Measurements from ENCODE around the gene E4F1. TPM values are rescaled to one million over a fixed set of nuclear protein-coding genes. Genes with fewer than 3 reads are reported as not detected.

Gene E4F1
- total RNA-seq, 2 experiments from 2014 or later, result 26.3 to 29.4 TPM

GRCh38 chr16:2181952-2182351, 41.4 kb upstream of the E4F1 start:
- Mint-ChIP-seq H3K4me3 (no peak overlapping the region), H3K9me3 (no peaks in the 10 kb centered on the region), H3K27me3 (no peaks in the 10 kb centered on the region), H3K36me3 (ENCODE audit: low read depth) (peaks cover 4% of the 10 kb centered on the region), H3K27ac (no peak overlapping the region), H3K4me1 (no peaks in the 10 kb centered on the region)
- no peak for DNase-seq
- ChIA-PET CTCF (no interaction called here), POLR2A (interaction anchor here (0.9 kb wide), 1 partner anchor 27 kb away, joined by 4 read pairs; no protein-coding TSS in a partner anchor)

DNA sequence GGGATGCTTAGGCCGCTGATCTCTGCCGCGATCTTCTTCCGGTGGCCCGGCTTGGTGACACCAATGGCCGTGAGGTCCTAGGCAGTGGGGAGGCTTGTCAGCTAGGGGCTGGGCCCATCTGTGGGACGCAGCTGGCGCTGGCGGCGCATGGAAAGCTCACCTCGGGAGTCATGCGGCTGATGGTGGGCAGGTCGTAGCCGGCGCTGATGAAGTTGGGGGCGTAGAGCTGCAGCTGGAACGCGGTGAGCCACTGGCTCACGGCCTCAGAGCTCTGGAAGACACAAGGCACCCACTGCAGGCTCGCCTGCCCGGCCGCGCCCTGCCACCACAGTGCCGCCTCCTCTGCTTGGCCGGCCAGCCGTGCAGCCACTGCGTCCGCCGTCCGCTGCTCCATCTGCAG, 39.7 kb upstream of the E4F1 start:
- ChIA-PET POLR2A (no interaction called here), CTCF (no interaction called here)
- DNase-seq, result no peak
- H3K4me1 Mint-ChIP-seq, result no peaks in the 10 kb centered on the region
- no peak overlapping the region for H3K4me3 Mint-ChIP-seq
- no peak overlapping the region for H3K27ac Mint-ChIP-seq
- H3K9me3 Mint-ChIP-seq, result no peaks in the 10 kb centered on the region
- no peaks in the 10 kb centered on the region for H3K27me3 Mint-ChIP-seq
- H3K36me3 Mint-ChIP-seq (ENCODE audit: low read depth), result no peaks in the 10 kb centered on the region

DNA sequence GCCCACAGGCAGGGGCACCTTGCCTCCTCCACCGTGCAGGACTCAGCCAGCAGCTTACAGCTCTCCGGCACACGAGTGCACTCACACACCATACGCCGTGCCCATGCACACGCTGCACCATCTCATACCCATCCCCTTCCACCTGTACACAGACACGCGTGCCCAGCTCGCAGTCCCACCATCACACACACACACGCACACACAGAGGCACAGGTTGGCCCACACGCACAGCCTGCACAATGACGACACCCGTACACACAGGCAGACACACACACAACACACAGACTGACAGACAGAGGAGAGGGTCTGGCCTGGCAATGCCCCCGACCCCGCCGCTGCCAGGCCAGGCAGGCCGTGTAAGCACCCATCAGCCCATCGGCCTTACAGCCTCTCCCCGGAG, 39.0 kb upstream of the E4F1 start:
- H3K4me1 Mint-ChIP-seq, result no peaks in the 10 kb centered on the region
- H3K27ac Mint-ChIP-seq, result no peak overlapping the region
- DNase-seq, result no peak
- ChIA-PET CTCF (no interaction called here), POLR2A (no interaction called here)
- no peaks in the 10 kb centered on the region for H3K36me3 Mint-ChIP-seq (ENCODE audit: low read depth)
- no peaks in the 10 kb centered on the region for H3K27me3 Mint-ChIP-seq
- no peaks in the 10 kb centered on the region for H3K9me3 Mint-ChIP-seq
- H3K4me3 Mint-ChIP-seq, result no peak overlapping the region

DNA sequence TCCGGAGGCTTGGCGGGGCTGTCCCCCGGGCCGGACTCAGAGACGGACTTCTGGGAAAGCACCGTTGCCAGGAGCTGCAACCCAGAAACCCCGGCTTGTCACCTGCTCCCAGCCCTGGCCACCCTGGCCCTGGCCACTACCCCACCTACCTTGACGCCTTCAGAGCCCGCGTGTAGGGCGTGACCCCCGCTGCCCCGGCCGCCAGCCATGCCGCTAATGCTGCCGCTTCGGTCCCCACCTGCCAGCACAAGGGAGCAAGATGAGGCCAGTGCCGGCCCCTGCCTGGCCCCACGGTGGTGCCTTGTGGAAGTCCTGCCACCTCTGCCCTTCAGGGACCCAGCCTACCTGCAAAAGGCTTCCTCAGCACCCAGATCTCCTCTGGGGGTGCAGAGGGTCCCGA, 38.4 kb upstream of the E4F1 start:
- Mint-ChIP-seq H3K4me1 (no peaks in the 10 kb centered on the region), H3K36me3 (ENCODE audit: low read depth) (no peaks in the 10 kb centered on the region), H3K27me3 (no peaks in the 10 kb centered on the region), H3K27ac (no peak overlapping the region), H3K4me3 (no peak overlapping the region), H3K9me3 (no peaks in the 10 kb centered on the region)
- ChIA-PET POLR2A (no interaction called here), CTCF (interaction anchor here (1.0 kb wide), 1 partner anchor 10 kb away, joined by 3 read pairs; no protein-coding TSS in a partner anchor)
- no peak for DNase-seq

GRCh38 chr16:2186064-2186463, 37.3 kb upstream of the E4F1 start:
- H3K9me3 Mint-ChIP-seq, result no peaks in the 10 kb centered on the region
- CTCF ChIA-PET, result interaction anchor here (1.0 kb wide), 1 partner anchor 9 kb away, joined by 3 read pairs; no protein-coding TSS in a partner anchor

GRCh38 chr16:2186505-2186904, 36.9 kb upstream of the E4F1 start:
- Mint-ChIP-seq H3K4me3 (no peak overlapping the region), H3K36me3 (ENCODE audit: low read depth) (no peaks in the 10 kb centered on the region), H3K27me3 (no peaks in the 10 kb centered on the region), H3K27ac (no peak overlapping the region), H3K4me1 (no peaks in the 10 kb centered on the region), H3K9me3 (no peaks in the 10 kb centered on the region)
- POLR2A ChIA-PET, result no interaction called here
- CTCF ChIA-PET, result no interaction called here
- DNase-seq, result no peak

More at GRCh38 chr16:2186064-2186463, 37.3 kb upstream of the E4F1 start:
- no peaks in the 10 kb centered on the region for H3K4me1 Mint-ChIP-seq
- H3K27me3 Mint-ChIP-seq, result no peaks in the 10 kb centered on the region
- no peak for DNase-seq
- no peaks in the 10 kb centered on the region for H3K36me3 Mint-ChIP-seq (ENCODE audit: low read depth)
- POLR2A ChIA-PET, result no interaction called here
- no peak overlapping the region for H3K4me3 Mint-ChIP-seq
- no peak overlapping the region for H3K27ac Mint-ChIP-seq

DNA sequence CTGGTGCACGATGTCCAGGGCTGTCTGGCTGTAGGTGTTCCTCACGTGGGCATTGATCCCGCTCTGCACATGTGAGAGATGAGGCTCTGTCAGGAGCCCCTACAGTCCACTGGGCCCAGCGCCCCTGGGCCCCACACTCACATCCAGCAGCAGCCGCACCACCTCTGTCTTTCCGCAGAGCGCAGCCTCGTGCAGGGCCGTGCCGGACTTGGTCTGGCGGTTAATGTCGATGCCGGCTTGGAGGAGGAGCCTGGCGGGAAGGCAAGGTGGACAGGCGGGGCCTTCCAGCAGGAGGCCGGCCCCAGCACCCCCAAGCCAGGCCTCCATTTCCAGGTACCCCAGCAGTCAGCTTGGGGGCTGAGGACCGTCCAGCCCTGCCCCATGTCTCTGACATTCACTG, 36.2 kb upstream of the E4F1 start:
- Mint-ChIP-seq H3K27me3 (no peaks in the 10 kb centered on the region), H3K27ac (no peak overlapping the region), H3K4me3 (no peak overlapping the region), H3K4me1 (no peaks in the 10 kb centered on the region), H3K36me3 (ENCODE audit: low read depth) (no peaks in the 10 kb centered on the region), H3K9me3 (no peaks in the 10 kb centered on the region)
- POLR2A ChIA-PET, result no interaction called here
- no peak for DNase-seq
- CTCF ChIA-PET, result no interaction called here

DNA sequence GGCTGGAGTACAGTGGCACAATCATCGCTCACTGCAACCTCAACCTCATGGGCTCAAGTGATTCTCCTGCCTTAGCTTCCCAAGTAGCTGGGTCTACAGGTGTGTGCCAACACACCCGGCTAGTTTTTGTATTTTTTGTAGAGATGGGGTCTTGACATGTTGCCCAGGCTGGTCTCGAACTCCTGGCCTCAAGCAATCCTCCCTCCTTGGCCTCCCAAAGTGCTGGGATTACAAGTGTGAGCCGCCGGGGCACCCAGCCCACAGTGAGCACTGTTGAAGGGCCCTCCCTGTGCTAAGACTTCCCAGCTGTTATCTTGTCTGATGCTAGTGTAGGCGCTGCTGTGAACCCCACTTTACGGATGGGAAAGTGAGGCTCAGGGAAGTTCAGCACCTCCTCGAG, 35.0 kb upstream of the E4F1 start:
- CTCF ChIA-PET, result interaction anchor here (0.6 kb wide), 1 partner anchor 365 kb away, joined by 4 read pairs; no protein-coding TSS in a partner anchor
- POLR2A ChIA-PET, result no interaction called here
- no peaks in the 10 kb centered on the region for H3K36me3 Mint-ChIP-seq (ENCODE audit: low read depth)
- H3K27ac Mint-ChIP-seq, result no peak overlapping the region
- no peak for DNase-seq
- H3K27me3 Mint-ChIP-seq, result peaks cover 4% of the 10 kb centered on the region
- H3K4me3 Mint-ChIP-seq, result no peak overlapping the region
- H3K4me1 Mint-ChIP-seq, result no peaks in the 10 kb centered on the region
- H3K9me3 Mint-ChIP-seq, result no peaks in the 10 kb centered on the region

DNA sequence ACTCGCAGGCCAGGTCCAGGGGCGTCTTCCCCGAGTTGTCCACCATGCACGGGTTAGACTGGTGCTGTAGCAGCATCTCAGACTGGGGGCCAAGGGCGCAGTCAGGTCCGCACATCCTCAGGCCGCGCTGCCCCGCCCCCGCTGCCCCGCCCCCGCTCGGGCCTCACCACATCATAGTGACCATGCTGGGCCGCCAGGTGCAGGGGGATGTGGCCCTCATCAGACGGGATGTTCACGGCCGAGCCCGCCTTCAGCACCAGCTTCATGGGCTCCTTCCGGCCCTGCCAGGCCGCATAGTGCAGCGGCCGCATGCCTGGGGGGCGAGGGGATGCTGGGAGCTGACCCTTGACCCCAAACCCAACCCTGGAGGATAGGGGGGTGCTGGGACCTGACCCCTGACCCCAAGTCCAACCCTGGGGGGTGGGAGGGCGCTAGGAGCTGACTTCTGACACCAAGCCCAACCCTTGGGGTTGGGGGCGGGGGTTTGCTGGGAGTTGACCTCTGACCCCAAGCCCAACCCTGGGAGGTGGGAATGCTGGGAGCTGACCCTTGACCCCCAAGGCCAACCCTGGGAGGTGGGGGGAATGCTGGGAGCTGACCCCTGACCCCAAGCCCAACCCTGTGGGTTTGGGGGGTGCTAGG, 34.0 kb upstream of the E4F1 start:
- Mint-ChIP-seq H3K36me3 (ENCODE audit: low read depth) (no peaks in the 10 kb centered on the region), H3K9me3 (no peaks in the 10 kb centered on the region), H3K27me3 (peaks cover 8% of the 10 kb centered on the region), H3K27ac (no peak overlapping the region), H3K4me1 (no peaks in the 10 kb centered on the region), H3K4me3 (no peak overlapping the region)
- POLR2A ChIA-PET, result no interaction called here
- no peak for DNase-seq
- CTCF ChIA-PET, result no interaction called here

- Mint-ChIP-seq H3K9me3 (no peaks in the 10 kb centered on the region), H3K4me3 (no peak overlapping the region), H3K36me3 (ENCODE audit: low read depth) (no peaks in the 10 kb centered on the region), H3K4me1 (peaks cover 3% of the 10 kb centered on the region), H3K27me3 (peaks cover 15% of the 10 kb centered on the region), H3K27ac (no peak overlapping the region)
- CTCF ChIA-PET, result no interaction called here
- DNase-seq, result no peak
- POLR2A ChIA-PET, result no interaction called here
Observed at GRCh38 chr16:2190002-2190658, 33.3 kb upstream of the E4F1 start.

DNA sequence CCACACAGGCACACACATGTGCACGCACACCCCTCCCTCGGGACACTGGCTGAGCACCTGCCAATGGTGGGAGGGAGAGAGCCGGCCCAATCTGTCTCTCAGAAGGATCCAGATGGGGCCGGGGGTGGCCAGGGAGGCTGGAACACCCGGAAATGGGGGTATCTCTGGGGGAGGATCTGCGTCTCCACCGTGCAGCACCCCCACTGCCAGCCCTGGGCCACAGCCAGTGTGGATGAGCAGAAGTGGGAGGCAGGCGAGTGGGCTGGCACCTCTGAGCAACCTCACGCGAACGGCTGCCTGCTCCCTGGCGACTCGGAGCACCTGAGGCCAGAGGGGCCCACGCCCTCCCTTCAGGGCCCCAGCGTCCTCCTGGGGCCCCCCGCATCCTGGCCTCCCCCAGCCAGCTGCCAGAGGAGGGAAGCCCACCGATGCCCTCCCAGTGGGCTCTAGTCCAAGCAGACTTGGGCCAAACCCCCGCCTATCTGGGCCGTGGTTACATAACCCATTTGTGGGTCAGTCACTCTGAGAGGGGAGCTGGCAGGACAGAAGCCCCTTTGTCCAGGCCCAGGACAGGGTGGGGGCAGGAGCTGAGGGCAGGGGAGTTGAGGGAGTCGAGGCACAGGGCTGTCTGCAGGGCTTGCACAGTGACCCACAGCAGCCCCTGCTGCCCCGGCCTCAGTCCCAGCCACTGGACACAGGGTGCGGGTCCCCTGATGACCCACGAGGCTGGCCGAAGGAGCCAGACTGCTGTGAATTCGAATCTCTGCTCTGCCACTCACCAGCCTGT, 32.5 kb upstream of the E4F1 start:
- peaks cover 21% of the 10 kb centered on the region for H3K27me3 Mint-ChIP-seq
- no peaks in the 10 kb centered on the region for H3K36me3 Mint-ChIP-seq (ENCODE audit: low read depth)
- no peak overlapping the region for H3K27ac Mint-ChIP-seq
- H3K4me3 Mint-ChIP-seq, result no peak overlapping the region
- DNase-seq, result no peak
- H3K9me3 Mint-ChIP-seq, result no peaks in the 10 kb centered on the region
- CTCF ChIA-PET, result no interaction called here
- POLR2A ChIA-PET, result interaction anchor here (0.6 kb wide), 1 partner anchor 339 kb away, joined by 3 read pairs; no protein-coding TSS in a partner anchor
- H3K4me1 Mint-ChIP-seq, result peaks cover 3% of the 10 kb centered on the region

DNA sequence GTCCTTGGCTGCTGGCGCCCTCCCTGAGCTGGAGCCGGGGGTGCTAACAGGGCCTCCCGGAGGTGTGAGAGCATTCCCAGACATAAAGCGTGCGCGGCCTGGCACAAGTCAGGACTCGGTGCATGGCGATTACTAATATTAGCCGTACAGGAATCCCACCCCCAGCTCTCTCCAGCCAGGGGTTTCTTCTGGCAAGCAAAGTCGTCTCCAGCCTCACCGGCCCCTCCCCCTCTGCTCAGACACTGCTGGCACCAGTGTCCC, 32.0 kb upstream of the E4F1 start:
- H3K4me1 Mint-ChIP-seq, result peaks cover 3% of the 10 kb centered on the region
- ChIA-PET CTCF (no interaction called here), POLR2A (interaction anchor here (0.6 kb wide), 1 partner anchor 338 kb away, joined by 3 read pairs; no protein-coding TSS in a partner anchor)
- DNase-seq, result no peak
- no peaks in the 10 kb centered on the region for H3K36me3 Mint-ChIP-seq (ENCODE audit: low read depth)
- no peak overlapping the region for H3K27ac Mint-ChIP-seq
- no peak overlapping the region for H3K4me3 Mint-ChIP-seq
- peaks cover 21% of the 10 kb centered on the region for H3K27me3 Mint-ChIP-seq
- no peaks in the 10 kb centered on the region for H3K9me3 Mint-ChIP-seq

GRCh38 chr16:2194166-2194834, 29.1 kb upstream of the E4F1 start:
- ChIA-PET CTCF (interaction anchor here (0.5 to 2.0 kb wide), 8 partner anchors 9 to 307 kb away, joined by 3 to 15 read pairs (median 4); partner anchors contain the start of gene ECI1), POLR2A (interaction anchor here (0.8 to 3.1 kb wide), 5 partner anchors 11 to 57 kb away, joined by 3 to 18 read pairs (median 6); partner anchors contain the start of genes ECI1, MLST8, PGP and TRAF7)
- Mint-ChIP-seq H3K36me3 (ENCODE audit: low read depth) (no peaks in the 10 kb centered on the region), H3K9me3 (no peaks in the 10 kb centered on the region), H3K4me1 (peaks cover 3% of the 10 kb centered on the region), H3K27ac (no peak overlapping the region), H3K27me3 (peaks cover 43% of the 10 kb centered on the region), H3K4me3 (no peak overlapping the region)
- DNase-seq, result no peak

All from activated CD4-positive, alpha-beta memory T cell treated with anti-CD3 and anti-CD28 coated beads, Interleukin-2, amount 10 ng/mL, durations not matched to agents 7 days and 5 days (primary cell).